Fibroblast of lung (primary cell): ENCODE measurements around the gene RHPN2. TPM values are rescaled to one million over a fixed set of nuclear protein-coding genes. Genes with fewer than 3 reads are reported as not detected.

Source experiments
- DNase-seq, 2 donors: peaks; one replicate each; pipeline versions ENCODE4 v3.0.0 to v3.0.0-alpha.2; 2010; ENCODE audit warnings: low read depth in 2 of 2
- H2AFZ ChIP-seq: 2 replicates; pipeline ENCODE4 v1.5.1; 2012; ENCODE audit warnings: low read length, control low read depth, inconsistent platforms
- H3K27ac ChIP-seq: 2 replicates; pipeline ENCODE4 v1.5.1; 2011; ENCODE audit warnings: low read length, control low read depth; ENCODE audit not compliant: insufficient read depth
- H3K27me3 ChIP-seq: 2 replicates; pipeline ENCODE4 v1.5.1; 2011; ENCODE audit warnings: mild to moderate bottlenecking, low read length; ENCODE audit not compliant: control insufficient read depth, insufficient read depth
- H3K36me3 ChIP-seq: 2 replicates; pipeline ENCODE4 v1.5.1; 2011; ENCODE audit warnings: low read length; ENCODE audit not compliant: control insufficient read depth, insufficient read depth
- H3K4me1 ChIP-seq: 2 replicates; pipeline ENCODE4 v1.5.1; 2011; ENCODE audit warnings: low read length; ENCODE audit not compliant: control insufficient read depth, insufficient read depth; ENCODE audit errors: extremely low read depth
- H3K4me2 ChIP-seq: 2 replicates; pipeline ENCODE4 v1.5.1; 2011; ENCODE audit warnings: low read length, control low read depth; ENCODE audit not compliant: insufficient read depth; ENCODE audit errors: extremely low read depth
- H3K4me3 ChIP-seq, 4 experiments: fragments of 200-600 bp in 1 of 4; sonication (generic) in 1 of 4; replicated peaks in 1 of 4; 2 replicates each; pipeline ENCODE4 v1.5.1; 2011 to 2016; ENCODE audit warnings: low read length in 4 of 4, low read depth in 3 of 4, mild to moderate bottlenecking in 3 of 4, control low read depth in 2 of 4, inconsistent platforms in 1 of 4, mixed read lengths in 1 of 4; ENCODE audit not compliant: insufficient read depth in 1 of 4; ENCODE audit errors: control extremely low read depth in 1 of 4
- H3K79me2 ChIP-seq: 2 replicates; pipeline ENCODE4 v1.5.1; 2012; ENCODE audit warnings: mild to moderate bottlenecking, low read length, inconsistent platforms; ENCODE audit not compliant: control insufficient read depth, insufficient read depth
- H3K9ac ChIP-seq: 2 replicates; pipeline ENCODE4 v1.5.1; 2011; ENCODE audit warnings: mild to moderate bottlenecking, low read length, control low read depth; ENCODE audit not compliant: insufficient read depth
- H3K9me3 ChIP-seq: 2 replicates; pipeline ENCODE4 v1.5.1; 2012; ENCODE audit warnings: low read depth, low read length; ENCODE audit not compliant: control insufficient read depth, insufficient read depth
- H4K20me1 ChIP-seq: 2 replicates; pipeline ENCODE4 v1.5.1; 2011; ENCODE audit warnings: low read length; ENCODE audit not compliant: control insufficient read depth, insufficient read depth; ENCODE audit errors: extremely low read depth
- EZH2 ChIP-seq: IDR thresholded peaks from 2 replicates; pipeline ENCODE4 v1.5.1; 2012; ENCODE audit warnings: low read length, control low read depth, mild to moderate bottlenecking; ENCODE audit errors: missing control alignments
- polyA plus RNA-seq, 2 donors: library from polyadenylated mRNA; depleted of rRNA in 1 of 2; stranded (reverse) in 1 of 2; unstranded in 1 of 2; fragments of >200 nt; gene quantifications; 2 replicates each; pipeline ENCODE4 v1.2.1, GENCODE V29; 2011 to 2012; ENCODE audit warnings: missing spikeins in 1 of 2
- total RNA-seq: library from RNA; depleted of rRNA; stranded (reverse); fragments of >200 nt; gene quantifications from 2 replicates; pipeline ENCODE4 v1.2.1, GENCODE V29; 2014
- TF ChIP-seq, protein P1 (sequence below), 2 donors: IDR thresholded peaks in 1 of 2; conservative IDR thresholded peaks in 1 of 2; 1 replicate in 1 of 2; 2 replicates in 1 of 2; pipeline ENCODE4 v1.5.1; 2011 to 2012; ENCODE audit warnings: low read length in 2 of 2, control low read depth in 1 of 2, inconsistent platforms in 1 of 2, low read depth in 1 of 2, mild to moderate bottlenecking in 1 of 2

RHPN2 gene
- total and polyA plus RNA-seq, 2 donors (not counting 1 experiment from before 2014, with no cell fraction given), result 3.3 to 3.8 TPM

DNA sequence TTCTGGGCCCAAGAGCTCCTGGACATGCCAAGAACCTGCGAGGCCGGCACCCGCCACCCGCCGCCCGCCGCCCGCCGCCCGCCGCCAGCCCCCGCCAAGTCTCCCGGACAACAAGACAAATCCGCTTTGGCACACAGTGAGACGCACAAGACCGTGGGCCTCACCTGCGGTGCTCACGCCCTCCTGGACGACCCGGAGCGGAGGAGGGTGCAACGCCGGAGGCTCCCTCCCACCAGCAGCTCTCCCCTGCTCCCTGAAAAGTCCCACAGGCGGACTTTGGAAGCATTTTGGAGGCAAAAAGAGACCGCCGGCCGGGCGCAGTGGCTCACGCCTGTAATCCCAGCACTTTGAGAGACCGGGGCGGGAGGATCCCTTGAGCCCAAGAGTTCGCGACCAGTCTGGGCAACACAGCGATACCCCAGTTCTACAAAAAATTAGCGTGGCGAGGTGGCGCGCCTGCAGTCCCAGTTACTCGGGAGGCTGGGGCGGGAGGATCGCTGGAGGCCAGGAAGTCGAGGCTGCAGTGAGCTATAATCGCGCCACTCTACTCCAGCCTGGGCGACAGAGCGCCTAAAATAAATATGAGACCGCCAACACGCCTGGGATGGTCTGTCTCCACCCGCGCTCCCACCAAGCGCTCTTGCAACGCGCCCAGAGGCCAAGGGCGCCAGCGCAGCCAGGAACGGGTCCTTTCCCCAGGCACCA lies 783 bp downstream of the RHPN2 start:
- peaks cover 2% of the 10 kb centered on the region for H3K4me1 ChIP-seq
- H2AFZ ChIP-seq, result peak overlapping the region; percentile 41
- TF ChIP-seq EZH2, result peak; percentile 72
- TF ChIP-seq, protein P1, sequence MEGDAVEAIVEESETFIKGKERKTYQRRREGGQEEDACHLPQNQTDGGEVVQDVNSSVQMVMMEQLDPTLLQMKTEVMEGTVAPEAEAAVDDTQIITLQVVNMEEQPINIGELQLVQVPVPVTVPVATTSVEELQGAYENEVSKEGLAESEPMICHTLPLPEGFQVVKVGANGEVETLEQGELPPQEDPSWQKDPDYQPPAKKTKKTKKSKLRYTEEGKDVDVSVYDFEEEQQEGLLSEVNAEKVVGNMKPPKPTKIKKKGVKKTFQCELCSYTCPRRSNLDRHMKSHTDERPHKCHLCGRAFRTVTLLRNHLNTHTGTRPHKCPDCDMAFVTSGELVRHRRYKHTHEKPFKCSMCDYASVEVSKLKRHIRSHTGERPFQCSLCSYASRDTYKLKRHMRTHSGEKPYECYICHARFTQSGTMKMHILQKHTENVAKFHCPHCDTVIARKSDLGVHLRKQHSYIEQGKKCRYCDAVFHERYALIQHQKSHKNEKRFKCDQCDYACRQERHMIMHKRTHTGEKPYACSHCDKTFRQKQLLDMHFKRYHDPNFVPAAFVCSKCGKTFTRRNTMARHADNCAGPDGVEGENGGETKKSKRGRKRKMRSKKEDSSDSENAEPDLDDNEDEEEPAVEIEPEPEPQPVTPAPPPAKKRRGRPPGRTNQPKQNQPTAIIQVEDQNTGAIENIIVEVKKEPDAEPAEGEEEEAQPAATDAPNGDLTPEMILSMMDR (conservative IDR thresholded peaks at IDR 0.05 in 1 of 2, IDR thresholded peaks at IDR 0.05 in 1 of 2; ENCODE audit: low read depth in 1 of 2, low read length in 2 of 2), result no peak
- no peak overlapping the region for H3K27ac ChIP-seq
- peak overlapping the region; percentile 51 to 59 (median 54) for H3K4me3 ChIP-seq
- peak in 1 of 2 donors; percentile 7 for DNase-seq
- peak overlapping the region; percentile 87 for H3K4me2 ChIP-seq
- H4K20me1 ChIP-seq, result no peaks in the 10 kb centered on the region
- no peaks in the 10 kb centered on the region for H3K36me3 ChIP-seq
- no peaks in the 10 kb centered on the region for H3K9me3 ChIP-seq
- no peaks in the 10 kb centered on the region for H3K79me2 ChIP-seq
- H3K9ac ChIP-seq, result no peak overlapping the region
- H3K27me3 ChIP-seq, result no peaks in the 10 kb centered on the region

DNA sequence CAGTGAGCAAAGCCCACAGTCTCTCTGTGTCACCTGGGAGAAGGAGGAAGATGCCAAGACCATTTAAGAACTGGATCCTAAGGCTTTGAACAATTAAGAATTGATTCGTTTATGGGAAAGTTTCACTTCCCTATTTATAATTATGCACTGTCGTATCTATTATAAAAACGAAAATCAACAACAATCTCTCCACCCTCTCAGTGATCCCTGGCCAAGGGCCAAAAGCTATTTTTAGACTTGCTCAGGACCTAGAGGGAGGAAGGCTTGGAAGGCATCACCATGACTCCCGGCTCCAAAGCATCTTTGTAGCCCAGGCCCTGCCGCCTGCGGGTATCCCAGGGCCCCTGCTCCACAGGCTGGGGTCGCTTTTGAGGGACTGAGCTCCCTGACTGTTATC lies 1.3 kb downstream of the RHPN2 start:
- H3K4me2 ChIP-seq, result peak overlapping the region; percentile 64
- DNase-seq, result peak; percentile 32 to 33

DNA sequence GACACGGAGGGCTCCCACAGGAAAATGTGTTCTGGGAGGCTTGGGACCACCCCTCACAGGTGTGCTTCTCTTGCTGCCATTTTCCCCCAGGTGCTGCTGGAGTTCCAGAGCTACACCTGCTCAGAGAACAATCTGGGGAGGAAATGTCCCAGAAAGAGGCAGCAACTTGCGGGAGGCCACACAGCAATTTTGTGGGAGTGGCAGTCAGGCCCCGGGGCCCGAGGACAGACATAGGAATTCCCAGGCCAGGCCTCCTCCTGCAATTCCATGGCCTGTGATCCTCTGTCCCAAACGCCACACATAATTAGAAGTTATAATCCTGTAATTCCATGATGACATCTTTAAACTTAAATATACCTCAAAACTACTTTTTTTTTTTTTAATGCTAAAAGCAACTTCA lies 1.8 kb downstream of the RHPN2 start:
- no peaks in the 10 kb centered on the region for H3K79me2 ChIP-seq
- no peaks in the 10 kb centered on the region for H4K20me1 ChIP-seq
- peaks cover 2% of the 10 kb centered on the region for H3K4me1 ChIP-seq
- H3K4me3 ChIP-seq, result no peak overlapping the region
- no peaks in the 10 kb centered on the region for H3K27me3 ChIP-seq
- H3K9ac ChIP-seq, result no peak overlapping the region
- no peak overlapping the region for H3K27ac ChIP-seq
- no peaks in the 10 kb centered on the region for H3K9me3 ChIP-seq
- H3K36me3 ChIP-seq, result no peaks in the 10 kb centered on the region
- peak overlapping the region; percentile 64 for H3K4me2 ChIP-seq
- DNase-seq, result no peak
- H2AFZ ChIP-seq, result no peak overlapping the region
- no peak for TF ChIP-seq EZH2
- TF ChIP-seq, protein P1 (conservative IDR thresholded peaks at IDR 0.05 in 1 of 2, IDR thresholded peaks at IDR 0.05 in 1 of 2; ENCODE audit: low read depth in 1 of 2, low read length in 2 of 2), result no peak

More for the DNA sequence above, 1.3 kb downstream of the RHPN2 start:
- Histone ChIP-seq H3K27ac (no peak overlapping the region), H4K20me1 (no peaks in the 10 kb centered on the region), H3K9me3 (no peaks in the 10 kb centered on the region), H3K36me3 (no peaks in the 10 kb centered on the region), H3K4me3 (peak overlapping the region in 2 of 4 experiments; percentile 39 to 59), H3K4me1 (peaks cover 2% of the 10 kb centered on the region), H3K9ac (no peak overlapping the region), H3K27me3 (no peaks in the 10 kb centered on the region), H3K79me2 (no peaks in the 10 kb centered on the region), H2AFZ (no peak overlapping the region)
- no peak for TF ChIP-seq EZH2
- TF ChIP-seq, protein P1 (conservative IDR thresholded peaks at IDR 0.05 in 1 of 2, IDR thresholded peaks at IDR 0.05 in 1 of 2; ENCODE audit: low read depth in 1 of 2, low read length in 2 of 2), result no peak
